T-cell (primary cell): ENCODE results near the gene ARHGAP32. TPM values are rescaled to one million over a fixed set of nuclear protein-coding genes. Genes with fewer than 3 reads are reported as not detected.

Source experiments
- ATAC-seq, 4 experiments: fragments of 200-7000 bp in 3 of 4; fragments of 150-1000 bp in 1 of 4; cut with Tn5 transposase; replicated peaks in 1 of 4; 1 replicate in 3 of 4; 2 replicates in 1 of 4; pipeline ENCODE4 v1.10.0; 2021; ENCODE audit warnings: moderate library complexity in 3 of 4, mild to moderate bottlenecking in 2 of 4, moderate number of reproducible peaks in 1 of 4
- CTCF ChIA-PET, 2 donors: fragments of 300-600 bp; sonication (Branson Sonifier 250); formaldehyde crosslinking; loops; one replicate each; lab custom pipeline; 2022; ENCODE audit warnings: antibody characterized with exemption in 2 of 2; lab: Charles Lee
- POLR2A ChIA-PET, 2 donors: fragments of 300-600 bp; sonication (Branson Sonifier 250); formaldehyde crosslinking; loops; one replicate each; lab custom pipeline; 2022; ENCODE audit warnings: antibody characterized with exemption in 2 of 2; lab: Charles Lee
- DNase-seq, 35 experiments: peaks; one replicate each; pipeline versions ENCODE4 v3.0.0 to v3.0.0-alpha.2; 2013 to 2023
- H3K27ac ChIP-seq: one replicate; pipeline ENCODE4 v1.5.1; 2013; ENCODE audit warnings: low read length
- H3K27me3 ChIP-seq, 2 experiments: replicated peaks in 1 of 2; 1 replicate in 1 of 2; 2 replicates in 1 of 2; pipeline versions ENCODE4 v1.6.1 to v1.7.0; 2013; ENCODE audit warnings: low read length in 1 of 2, mixed read lengths in 1 of 2; ENCODE audit not compliant: control insufficient read depth in 2 of 2, insufficient read depth in 2 of 2; ENCODE audit errors: extremely low read depth in 1 of 2
- H3K36me3 ChIP-seq, 2 donors: 1 replicate in 1 of 2; 2 replicates in 1 of 2; pipeline versions ENCODE4 v1.6.1 to v1.7.0; 2013; ENCODE audit warnings: low read length in 1 of 2; ENCODE audit not compliant: control insufficient read depth in 2 of 2, insufficient read depth in 1 of 2; ENCODE audit errors: extremely low read depth in 1 of 2
- H3K4me1 ChIP-seq, 2 experiments: 1 replicate in 1 of 2; 2 replicates in 1 of 2; pipeline versions ENCODE4 v1.6.1 to v1.7.0; 2013; ENCODE audit warnings: low read length in 2 of 2, mixed read lengths in 1 of 2; ENCODE audit not compliant: insufficient read depth in 2 of 2, control insufficient read depth in 1 of 2; ENCODE audit errors: extremely low read depth in 1 of 2
- H3K4me3 ChIP-seq, 2 donors: 1 replicate in 1 of 2; 2 replicates in 1 of 2; pipeline versions ENCODE4 v1.5.1 to v1.7.0; 2013; ENCODE audit warnings: mild to moderate bottlenecking in 2 of 2, low read length in 1 of 2, moderate library complexity in 1 of 2; ENCODE audit not compliant: control insufficient read depth in 1 of 2; ENCODE audit errors: extremely low read depth in 1 of 2
- H3K9me3 ChIP-seq: 2 replicates; pipeline ENCODE4 v1.7.0; 2013
- H3K27ac Mint-ChIP-seq, 2 donors: one replicate each; pipeline ENCODE4 v1.8.0; 2020 to 2021; ENCODE audit warnings: mild to moderate bottlenecking in 2 of 2, mixed read lengths in 2 of 2
- H3K27me3 Mint-ChIP-seq, 2 donors: one replicate each; pipeline ENCODE4 v1.8.0; 2021 to 2022; ENCODE audit warnings: mixed read lengths in 2 of 2
- H3K36me3 Mint-ChIP-seq: one replicate; pipeline ENCODE4 v1.8.0; 2021; ENCODE audit warnings: mixed read lengths
- H3K4me1 Mint-ChIP-seq, 3 donors: one replicate each; pipeline ENCODE4 v1.8.0; 2020 to 2022; ENCODE audit warnings: mixed read lengths in 3 of 3, mild to moderate bottlenecking in 1 of 3
- H3K4me3 Mint-ChIP-seq, 3 donors: one replicate each; pipeline ENCODE4 v1.8.0; 2020 to 2022; ENCODE audit warnings: mild to moderate bottlenecking in 3 of 3, mixed read lengths in 3 of 3, moderate library complexity in 3 of 3
- H3K9me3 Mint-ChIP-seq, 3 donors: one replicate each; pipeline ENCODE4 v1.8.0; 2020 to 2022; ENCODE audit warnings: mixed read lengths in 3 of 3
- WGBS: methylation state at CpG from one replicate; pipeline ENCODE4 v1.1.5; 2013; ENCODE audit warnings: missing lambda C conversion rate; ENCODE audit not compliant: insufficient coverage; 5-methylcytosine and 5-hydroxymethylcytosine counted together
- total RNA-seq, 35 experiments: library from RNA in 6 of 35; stranded (reverse) in 6 of 35; fragments of 120-200 nt in 1 of 35; gene quantifications; one replicate each; pipeline versions ENCODE4 v1.2.1 to v1.2.4 and lab custom pipeline; 2013 to 2026

ARHGAP32 gene
- total RNA-seq, 5 donors from 2014 or later (not counting 1 experiment from before 2014, with no cell fraction given) = 4.4 to 7.8 (median 6.5) TPM

GRCh38 chr11:128926437-128927107 lies 265.6 kb downstream of the ARHGAP32 start:
- DNase-seq = no peak
- peaks cover 0 to 21% of the 10 kb centered on the region in 2 experiments for H3K27me3 ChIP-seq
- H3K9me3 Mint-ChIP-seq = no peaks in the 10 kb centered on the region
- no peak overlapping the region for H3K27ac ChIP-seq
- ChIA-PET CTCF (interaction anchor here in 1 of 2 donors (0.6 kb wide), 1 partner anchor 831 kb away, joined by 4 read pairs; no protein-coding TSS in a partner anchor), POLR2A (interaction anchor here in 1 of 2 donors (0.6 kb wide), 1 partner anchor 907 kb away, joined by 3 read pairs; no protein-coding TSS in a partner anchor)
- no peaks in the 10 kb centered on the region for H3K36me3 Mint-ChIP-seq
- peaks cover 10 to 12% (median 12%) of the 10 kb centered on the region in 3 donors for H3K4me1 Mint-ChIP-seq
- no peak overlapping the region for H3K27ac Mint-ChIP-seq
- H3K4me1 ChIP-seq = no peaks in the 10 kb centered on the region
- peaks cover 0 to 9% of the 10 kb centered on the region in 2 donors for H3K27me3 Mint-ChIP-seq
- H3K36me3 ChIP-seq = no peaks in the 10 kb centered on the region
- no peaks in the 10 kb centered on the region for H3K9me3 ChIP-seq
- H3K4me3 Mint-ChIP-seq = no peak overlapping the region
- ATAC-seq = no peak
- no peak overlapping the region for H3K4me3 ChIP-seq
- WGBS = 87% methylated on average over 17 of the region's 17 CpGs

- DNase-seq = no peak
- H3K4me1 ChIP-seq = no peaks in the 10 kb centered on the region
- WGBS = no CpG with 5 or more reads among the region's 3 CpGs
- H3K27ac ChIP-seq = no peak overlapping the region
- H3K4me3 ChIP-seq = no peak overlapping the region
- no peaks in the 10 kb centered on the region for H3K9me3 ChIP-seq
- H3K27me3 Mint-ChIP-seq = peaks cover 2 to 9% of the 10 kb centered on the region in 2 donors
- H3K4me3 Mint-ChIP-seq = no peak overlapping the region
- H3K4me1 Mint-ChIP-seq = peaks cover 10 to 12% (median 12%) of the 10 kb centered on the region in 3 donors
- no peaks in the 10 kb centered on the region for H3K9me3 Mint-ChIP-seq
- ATAC-seq = no peak
- peaks cover 0 to 23% of the 10 kb centered on the region in 2 experiments for H3K27me3 ChIP-seq
- no peaks in the 10 kb centered on the region for H3K36me3 ChIP-seq
- CTCF ChIA-PET = no interaction called here
- H3K36me3 Mint-ChIP-seq = no peaks in the 10 kb centered on the region
- POLR2A ChIA-PET = interaction anchor here in 1 of 2 donors (0.6 kb wide), 1 partner anchor 906 kb away, joined by 3 read pairs; no protein-coding TSS in a partner anchor
- no peak overlapping the region for H3K27ac Mint-ChIP-seq
Measured at GRCh38 chr11:128926000-128926399, 266.1 kb downstream of the ARHGAP32 start.

DNA sequence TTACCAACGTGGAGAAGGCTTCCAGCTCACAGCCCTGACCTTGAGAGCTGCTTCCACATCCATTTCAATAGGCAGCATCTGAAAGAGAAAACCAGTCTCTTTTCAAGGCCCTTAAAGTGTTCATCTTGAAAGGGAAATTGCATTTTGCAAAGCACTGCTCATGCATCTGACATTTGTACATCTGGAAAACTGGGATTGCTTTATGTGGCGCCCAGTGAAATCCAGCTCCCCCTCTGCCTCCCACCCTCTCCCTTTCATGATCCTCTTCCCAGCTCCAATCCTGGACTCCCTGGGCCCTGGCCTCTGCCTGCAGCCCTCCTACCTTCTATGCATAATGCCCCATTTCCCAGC lies 266.9 kb downstream of the ARHGAP32 start:
- POLR2A ChIA-PET = interaction anchor here in 1 of 2 donors (0.6 kb wide), 1 partner anchor 9 kb away, joined by 3 read pairs; no protein-coding TSS in a partner anchor

GRCh38 chr11:128924510-128925249 lies 267.4 kb downstream of the ARHGAP32 start:
- Mint-ChIP-seq H3K27ac (no peak overlapping the region), H3K4me1 (peaks cover 10 to 12% (median 12%) of the 10 kb centered on the region in 3 donors), H3K4me3 (no peak overlapping the region), H3K27me3 (peaks cover 7 to 19% of the 10 kb centered on the region in 2 donors), H3K9me3 (no peaks in the 10 kb centered on the region), H3K36me3 (no peaks in the 10 kb centered on the region)
- Histone ChIP-seq H3K27me3 (peaks cover 0 to 27% of the 10 kb centered on the region in 2 experiments), H3K4me1 (no peaks in the 10 kb centered on the region), H3K27ac (no peak overlapping the region), H3K9me3 (no peaks in the 10 kb centered on the region), H3K36me3 (no peaks in the 10 kb centered on the region), H3K4me3 (no peak overlapping the region)
- WGBS = 69% methylated on average over 13 of the region's 16 CpGs
- ATAC-seq (no peak), DNase-seq (no peak)
- CTCF ChIA-PET = no interaction called here
- POLR2A ChIA-PET = interaction anchor here in 1 of 2 donors (0.6 kb wide), 1 partner anchor 10 kb away, joined by 3 read pairs; no protein-coding TSS in a partner anchor

More for the DNA sequence above, 266.9 kb downstream of the ARHGAP32 start:
- Mint-ChIP-seq H3K4me1 (peaks cover 10 to 12% (median 12%) of the 10 kb centered on the region in 3 donors), H3K9me3 (no peaks in the 10 kb centered on the region), H3K36me3 (no peaks in the 10 kb centered on the region), H3K27me3 (peaks cover 7 to 15% of the 10 kb centered on the region in 2 donors), H3K27ac (no peak overlapping the region), H3K4me3 (no peak overlapping the region)
- Histone ChIP-seq H3K9me3 (no peaks in the 10 kb centered on the region), H3K27me3 (peaks cover 0 to 29% of the 10 kb centered on the region in 2 experiments), H3K36me3 (no peaks in the 10 kb centered on the region), H3K4me3 (no peak overlapping the region), H3K4me1 (no peaks in the 10 kb centered on the region), H3K27ac (no peak overlapping the region)
- CTCF ChIA-PET = no interaction called here
- DNase-seq (no peak), ATAC-seq (no peak)
- WGBS = 65% methylated on average over 2 of the region's 2 CpGs

DNA sequence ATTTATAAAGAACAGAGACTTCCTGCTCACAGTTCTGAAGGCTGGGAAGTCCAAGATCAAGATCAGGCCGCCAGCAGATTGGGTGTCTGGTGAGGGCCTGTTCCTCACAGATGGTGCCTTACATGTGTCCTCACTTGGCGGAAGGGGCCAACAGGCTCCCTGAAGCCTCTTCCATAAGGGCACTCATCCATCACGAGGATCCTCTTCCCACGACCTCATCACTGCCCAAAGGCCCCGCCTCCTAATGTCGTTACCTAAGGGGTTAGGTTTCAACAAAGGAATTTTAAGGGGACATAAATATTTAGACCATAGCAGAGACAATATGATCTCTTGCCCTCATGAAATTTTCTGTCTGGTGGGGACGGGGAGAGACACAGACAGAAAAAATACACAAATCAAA lies 268.0 kb downstream of the ARHGAP32 start:
- DNase-seq (no peak), ATAC-seq (no peak)
- Histone ChIP-seq H3K4me3 (no peak overlapping the region), H3K4me1 (no peaks in the 10 kb centered on the region), H3K36me3 (no peaks in the 10 kb centered on the region), H3K27ac (no peak overlapping the region), H3K9me3 (no peaks in the 10 kb centered on the region), H3K27me3 (peaks cover 0 to 27% of the 10 kb centered on the region in 2 experiments)
- Mint-ChIP-seq H3K4me3 (no peak overlapping the region), H3K4me1 (peaks cover 10 to 13% (median 12%) of the 10 kb centered on the region in 3 donors), H3K36me3 (no peaks in the 10 kb centered on the region), H3K9me3 (no peaks in the 10 kb centered on the region), H3K27me3 (peaks cover 7 to 17% of the 10 kb centered on the region in 2 donors), H3K27ac (no peak overlapping the region)
- POLR2A ChIA-PET = no interaction called here
- CTCF ChIA-PET = no interaction called here
- 67% methylated on average over 1 of the region's 7 CpGs for WGBS

DNA sequence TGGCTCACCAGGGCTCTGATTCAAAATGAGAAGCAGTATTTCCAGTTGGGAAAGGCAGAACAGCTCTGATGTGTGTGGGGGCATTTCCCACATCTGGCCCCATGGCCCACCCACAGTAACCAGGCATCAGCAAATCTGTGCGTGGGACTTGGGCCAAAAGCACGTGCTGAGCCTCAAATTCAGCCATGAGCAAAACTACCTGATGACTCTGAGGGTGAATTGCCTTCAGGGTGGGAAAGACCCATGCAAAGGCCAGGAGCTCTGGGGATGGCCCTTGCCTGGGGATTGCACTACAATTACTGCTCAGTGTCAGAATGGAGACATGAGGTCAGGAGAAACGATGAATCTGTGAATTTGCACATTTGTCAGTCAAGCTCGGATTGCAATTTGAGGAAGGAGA lies 270.3 kb downstream of the ARHGAP32 start:
- Mint-ChIP-seq H3K27me3 (peaks cover 11 to 25% of the 10 kb centered on the region in 2 donors), H3K27ac (no peak overlapping the region), H3K4me1 (peaks cover 0 to 3% (median 0%) of the 10 kb centered on the region in 3 donors), H3K36me3 (no peaks in the 10 kb centered on the region), H3K4me3 (no peak overlapping the region), H3K9me3 (no peaks in the 10 kb centered on the region)
- Histone ChIP-seq H3K4me3 (no peak overlapping the region), H3K27ac (no peak overlapping the region), H3K27me3 (peaks cover 0 to 39% of the 10 kb centered on the region in 2 experiments), H3K36me3 (no peaks in the 10 kb centered on the region), H3K9me3 (no peaks in the 10 kb centered on the region), H3K4me1 (no peaks in the 10 kb centered on the region)
- DNase-seq = no peak
- no peak for ATAC-seq
- ChIA-PET CTCF (no interaction called here), POLR2A (no interaction called here)
- 72% methylated on average over 3 of the region's 4 CpGs for WGBS
